Measurements from ENCODE around the gene DUSP15.

DUSP15 gene

GRCh38 chr20:31871618-31871954 lies 1.3 kb upstream of the DUSP15 start:
- ChIA-PET CTCF (interaction anchor here (0.7 to 0.8 kb wide), 2 partner anchors 16 to 69 kb away, joined by 3 read pairs; no protein-coding TSS in a partner anchor), POLR2A (interaction anchor here (0.5 to 1.9 kb wide), 2 partner anchors 8 to 80 kb away, joined by 3 to 15 read pairs; partner anchors contain the start of gene PDRG1)
- no peak for DNase-seq (ENCODE audit: extremely low spot score)
- no peak for TF ChIP-seq PKNOX1 (IDR thresholded peaks at IDR 0.05)
- TF ChIP-seq L3MBTL2 (conservative IDR thresholded peaks at IDR 0.05), result no peak
- no peak for TF ChIP-seq CTBP1 (IDR thresholded peaks at IDR 0.05; ENCODE audit: borderline replicate concordance)
- TF ChIP-seq BHLHE40 (IDR thresholded peaks at IDR 0.05; ENCODE audit: borderline replicate concordance), result no peak
- TF ChIP-seq TARDBP (IDR thresholded peaks at IDR 0.05), result no peak
- no peak for TF ChIP-seq NFRKB (IDR thresholded peaks at IDR 0.05)
- TF ChIP-seq LEF1 (IDR thresholded peaks at IDR 0.05; ENCODE audit: borderline replicate concordance), result no peak
- TF ChIP-seq ARNT (IDR thresholded peaks at IDR 0.05), result no peak
- no peak for TF ChIP-seq ZNF384 (IDR thresholded peaks at IDR 0.05)
- TF ChIP-seq FOXA1 (IDR thresholded peaks at IDR 0.05), result no peak
- TF ChIP-seq FOXK2 (IDR thresholded peaks at IDR 0.05), result no peak
- TF ChIP-seq SP1 (IDR thresholded peaks at IDR 0.05), result no peak
- TF ChIP-seq SUZ12 (IDR thresholded peaks at IDR 0.05), result no peak
- no peak for TF ChIP-seq HDGF (IDR thresholded peaks at IDR 0.05; ENCODE audit: borderline replicate concordance)
- no peak for TF ChIP-seq FOXM1 (IDR thresholded peaks at IDR 0.05; ENCODE audit: borderline replicate concordance)
- no peak for TF ChIP-seq ELF4 (IDR thresholded peaks at IDR 0.05)

GRCh38 chr20:31870726-31871617 lies 645 bp upstream of the DUSP15 start:
- CTCF ChIA-PET, result interaction anchor here (0.6 to 0.8 kb wide), 3 partner anchors 16 to 614 kb away, joined by 3 read pairs; no protein-coding TSS in a partner anchor
- no peak for TF ChIP-seq BHLHE40 (IDR thresholded peaks at IDR 0.05; ENCODE audit: borderline replicate concordance)
- TF ChIP-seq L3MBTL2 (conservative IDR thresholded peaks at IDR 0.05), result 0 out of 2 replicates have a peak, but pooled peaks have one; percentile 31
- no peak for DNase-seq (ENCODE audit: extremely low spot score)
- POLR2A ChIA-PET, result interaction anchor here (0.5 to 1.9 kb wide), 3 partner anchors 9 to 81 kb away, joined by 3 to 15 read pairs (median 7); partner anchors contain the start of gene PDRG1

- TF ChIP-seq ZNF384 (IDR thresholded peaks at IDR 0.05) (no peak), CTBP1 (IDR thresholded peaks at IDR 0.05; ENCODE audit: borderline replicate concordance) (no peak), L3MBTL2 (conservative IDR thresholded peaks at IDR 0.05) (no peak), LEF1 (IDR thresholded peaks at IDR 0.05; ENCODE audit: borderline replicate concordance) (no peak), SP1 (IDR thresholded peaks at IDR 0.05) (no peak), ARNT (IDR thresholded peaks at IDR 0.05) (no peak), NFRKB (IDR thresholded peaks at IDR 0.05) (no peak), FOXM1 (IDR thresholded peaks at IDR 0.05; ENCODE audit: borderline replicate concordance) (no peak), ELF4 (IDR thresholded peaks at IDR 0.05) (no peak), FOXA1 (IDR thresholded peaks at IDR 0.05) (no peak), HDGF (IDR thresholded peaks at IDR 0.05; ENCODE audit: borderline replicate concordance) (no peak), FOXK2 (IDR thresholded peaks at IDR 0.05) (no peak), TARDBP (IDR thresholded peaks at IDR 0.05) (no peak)
- no peak for DNase-seq (ENCODE audit: extremely low spot score)
- ChIA-PET CTCF (no interaction called here), POLR2A (interaction anchor here (1.1 to 2.8 kb wide), 3 partner anchors 9 to 240 kb away, joined by 3 to 10 read pairs (median 7); partner anchors contain the start of gene TM9SF4)
These were observed 720 bp downstream of the DUSP15 start for GRCh38 chr20:31869673-31869941.

- TF ChIP-seq SUZ12 (IDR thresholded peaks at IDR 0.05), result no peak
- TF ChIP-seq ARNT (IDR thresholded peaks at IDR 0.05), result no peak
- no peak for TF ChIP-seq PKNOX1 (IDR thresholded peaks at IDR 0.05)
- TF ChIP-seq TARDBP (IDR thresholded peaks at IDR 0.05), result no peak
- TF ChIP-seq FOXA1 (IDR thresholded peaks at IDR 0.05), result no peak
- no peak for TF ChIP-seq ELF4 (IDR thresholded peaks at IDR 0.05)
- no peak for TF ChIP-seq HDGF (IDR thresholded peaks at IDR 0.05; ENCODE audit: borderline replicate concordance)
- TF ChIP-seq FOXK2 (IDR thresholded peaks at IDR 0.05), result no peak
- TF ChIP-seq CTBP1 (IDR thresholded peaks at IDR 0.05; ENCODE audit: borderline replicate concordance), result no peak
- TF ChIP-seq ZNF384 (IDR thresholded peaks at IDR 0.05), result no peak
- TF ChIP-seq FOXM1 (IDR thresholded peaks at IDR 0.05; ENCODE audit: borderline replicate concordance), result no peak
- no peak for TF ChIP-seq SP1 (IDR thresholded peaks at IDR 0.05)
- no peak for TF ChIP-seq LEF1 (IDR thresholded peaks at IDR 0.05; ENCODE audit: borderline replicate concordance)
- TF ChIP-seq L3MBTL2 (conservative IDR thresholded peaks at IDR 0.05), result no peak
- TF ChIP-seq NFRKB (IDR thresholded peaks at IDR 0.05), result no peak
- no peak for TF ChIP-seq BHLHE40 (IDR thresholded peaks at IDR 0.05; ENCODE audit: borderline replicate concordance)
- CTCF ChIA-PET, result no interaction called here
- POLR2A ChIA-PET, result interaction anchor here (1.1 to 2.8 kb wide), 3 partner anchors 9 to 241 kb away, joined by 3 to 10 read pairs (median 7); partner anchors contain the start of gene TM9SF4
- no peak for DNase-seq (ENCODE audit: extremely low spot score)
These were observed 1.3 kb downstream of the DUSP15 start for GRCh38 chr20:31868853-31869672.

GRCh38 chr20:31866221-31866620 lies 4.1 kb downstream of the DUSP15 start:
- CTCF ChIA-PET, result no interaction called here
- TF ChIP-seq L3MBTL2 (conservative IDR thresholded peaks at IDR 0.05) (no peak), BHLHE40 (IDR thresholded peaks at IDR 0.05; ENCODE audit: borderline replicate concordance) (no peak), SP1 (IDR thresholded peaks at IDR 0.05) (no peak), FOXK2 (IDR thresholded peaks at IDR 0.05) (no peak), TARDBP (IDR thresholded peaks at IDR 0.05) (no peak), LEF1 (IDR thresholded peaks at IDR 0.05; ENCODE audit: borderline replicate concordance) (no peak), SUZ12 (IDR thresholded peaks at IDR 0.05) (no peak), PKNOX1 (IDR thresholded peaks at IDR 0.05) (no peak), FOXA1 (IDR thresholded peaks at IDR 0.05) (no peak), CTBP1 (IDR thresholded peaks at IDR 0.05; ENCODE audit: borderline replicate concordance) (no peak), FOXM1 (IDR thresholded peaks at IDR 0.05; ENCODE audit: borderline replicate concordance) (no peak), HDGF (IDR thresholded peaks at IDR 0.05; ENCODE audit: borderline replicate concordance) (no peak), ARNT (IDR thresholded peaks at IDR 0.05) (no peak), ZNF384 (IDR thresholded peaks at IDR 0.05) (no peak), ELF4 (IDR thresholded peaks at IDR 0.05) (no peak)
- DNase-seq (ENCODE audit: extremely low spot score), result no peak
- POLR2A ChIA-PET, result no interaction called here

Data from HEK293T (cell line).